NCI-H2107 treated with DMSO at 0.1 percent for 48 hours (cell line): ENCODE data around the gene CIROP.
"Not testable (repeated sequence)": the region's sequence is repeated elsewhere in the genome, so short reads cannot be mapped to it uniquely, and the experiment has no call there.

Experiments
- DNase-seq: peaks from one replicate; lab custom pipeline; 2025; ENCODE audit not compliant: unreplicated experiment; lab: John Stamatoyannopoulos, UW

CIROP gene

GRCh38 chr14:23114669-23115038 lies 9.9 kb upstream of the CIROP start:
- no peak for DNase-seq

- no peak for DNase-seq
Observed at GRCh38 chr14:23114120-23114458, 9.3 kb upstream of the CIROP start.

- no peak for DNase-seq
Observed at GRCh38 chr14:23113431-23114119, 8.8 kb upstream of the CIROP start.

- DNase-seq: no peak
Observed at GRCh38 chr14:23112359-23113178, 7.8 kb upstream of the CIROP start.

- DNase-seq: no peak
Observed at GRCh38 chr14:23110579-23111365, 6.0 kb upstream of the CIROP start.

- DNase-seq: no peak
Observed at GRCh38 chr14:23109769-23110168, 5.0 kb upstream of the CIROP start.

- DNase-seq: not testable (repeated sequence)
Observed at GRCh38 chr14:23108169-23108568, 3.4 kb upstream of the CIROP start.

- DNase-seq: not testable (repeated sequence)
Observed at GRCh38 chr14:23107620-23108019, 2.8 kb upstream of the CIROP start.

GRCh38 chr14:23106747-23107045 lies 1.9 kb upstream of the CIROP start:
- DNase-seq: no peak

GRCh38 chr14:23105348-23105824 lies 597 bp upstream of the CIROP start:
- DNase-seq: no peak

GRCh38 chr14:23104070-23104590 lies 659 bp downstream of the CIROP start:
- DNase-seq: no peak

GRCh38 chr14:23103581-23103980 lies 1.2 kb downstream of the CIROP start:
- DNase-seq: no peak

GRCh38 chr14:23102801-23103200 lies 2.0 kb downstream of the CIROP start:
- DNase-seq: no peak

- DNase-seq: no peak
Observed at GRCh38 chr14:23101986-23102625, 2.7 kb downstream of the CIROP start.

- DNase-seq: peak; percentile 57
Observed at GRCh38 chr14:23101213-23101970, 3.4 kb downstream of the CIROP start.

- no peak for DNase-seq
Observed at GRCh38 chr14:23099212-23099861, 5.5 kb downstream of the CIROP start.

GRCh38 chr14:23097786-23098185 lies 7.0 kb downstream of the CIROP start:
- no peak for DNase-seq

- DNase-seq: no peak
Observed at GRCh38 chr14:23095196-23096108, 9.3 kb downstream of the CIROP start, which contains the start of gene C14orf119. Gene C14orf119 (plus strand): TSS chr14:23095505. CDS start chr14:23097659, 2,154 bp downstream.
